Measurements from ENCODE around the gene DLG2.

The DLG2 gene

DNA sequence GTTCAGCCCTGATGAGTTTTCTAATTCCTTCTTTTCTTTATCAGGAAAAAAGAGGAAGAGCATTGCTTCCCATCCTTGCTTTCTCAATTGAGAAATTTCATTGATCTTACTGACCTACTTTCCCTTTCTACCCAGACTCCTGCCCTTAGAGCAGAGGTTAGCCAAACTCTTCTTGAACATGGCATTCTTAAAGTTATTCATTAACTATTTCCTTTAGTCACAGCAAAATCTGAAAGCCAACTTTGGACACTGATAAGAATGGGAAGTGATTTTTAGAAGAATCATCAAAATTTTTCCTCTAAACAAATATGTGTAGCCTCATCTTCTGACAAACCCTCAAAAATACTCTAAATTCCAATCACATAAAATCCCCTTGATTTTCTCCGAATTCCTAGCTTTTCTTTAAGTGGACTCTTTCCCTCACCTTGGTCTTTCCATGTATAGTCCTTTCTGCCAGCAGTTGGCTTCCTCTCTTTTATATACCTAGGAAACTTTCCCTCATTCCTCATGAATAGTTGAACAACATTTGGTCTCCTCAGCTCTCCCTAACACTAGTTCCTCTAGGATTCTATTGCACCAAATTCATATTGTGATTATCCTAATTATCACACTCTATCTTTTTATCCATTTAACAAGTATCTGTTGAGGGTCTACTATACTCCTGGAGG, 1774.2 kb downstream of the DLG2 start:
- Histone ChIP-seq H2BK120ac (ENCODE audit: low read depth, low read length) (no peak overlapping the region), H3K14ac (ENCODE audit: low read length in 2 of 2) (no peak overlapping the region), H3K4me3 (ENCODE audit: insufficient read depth in 1 of 2, low read depth in 1 of 2, low read length in 2 of 2) (no peak overlapping the region), H3K79me1 (replicated peaks; ENCODE audit: low read length, poor library complexity, severe bottlenecking) (no peaks in the 10 kb centered on the region), H3K4me2 (ENCODE audit: low read length, poor library complexity, severe bottlenecking) (no peak overlapping the region), H3K23ac (ENCODE audit: low read length in 2 of 2) (no peak overlapping the region), H3K9me3 (ENCODE audit: control insufficient read depth, low read length) (peaks cover 3% of the 10 kb centered on the region), H2AK5ac (ENCODE audit: low read length, severe bottlenecking) (no peak overlapping the region), H3K4me1 (ENCODE audit: control insufficient read depth, insufficient read depth, low read depth, low read length) (no peaks in the 10 kb centered on the region), H2BK12ac (ENCODE audit: low read length in 2 of 2) (no peak overlapping the region), H2AFZ (ENCODE audit: low read depth, low read length) (no peak overlapping the region), H3K27ac (ENCODE audit: low read length, poor library complexity, severe bottlenecking) (no peak overlapping the region), H3K4ac (ENCODE audit: low read depth in 1 of 2, low read length in 2 of 2) (no peak overlapping the region), H4K91ac (ENCODE audit: low read length) (no peak overlapping the region), H3K18ac (ENCODE audit: low read depth in 1 of 2, low read length in 2 of 2) (no peak overlapping the region), H3K9ac (ENCODE audit: low read length) (no peak overlapping the region), H3K27me3 (ENCODE audit: control insufficient read depth in 1 of 2, insufficient read depth in 1 of 2, low read length in 2 of 2) (no peaks in the 10 kb centered on the region), H3K36me3 (ENCODE audit: control insufficient read depth in 1 of 2, insufficient read depth in 2 of 2, low read depth in 1 of 2, low read length in 2 of 2) (no peaks in the 10 kb centered on the region), H4K8ac (ENCODE audit: low read length) (no peak overlapping the region), H2BK5ac (ENCODE audit: low read depth, low read length, poor library complexity, severe bottlenecking) (no peak overlapping the region), H2BK15ac (ENCODE audit: low read depth, poor library complexity, severe bottlenecking) (no peak overlapping the region)
- WGBS, result 74% methylated on average over 1 of the region's 1 CpG
- DNase-seq, result no peak

DNA sequence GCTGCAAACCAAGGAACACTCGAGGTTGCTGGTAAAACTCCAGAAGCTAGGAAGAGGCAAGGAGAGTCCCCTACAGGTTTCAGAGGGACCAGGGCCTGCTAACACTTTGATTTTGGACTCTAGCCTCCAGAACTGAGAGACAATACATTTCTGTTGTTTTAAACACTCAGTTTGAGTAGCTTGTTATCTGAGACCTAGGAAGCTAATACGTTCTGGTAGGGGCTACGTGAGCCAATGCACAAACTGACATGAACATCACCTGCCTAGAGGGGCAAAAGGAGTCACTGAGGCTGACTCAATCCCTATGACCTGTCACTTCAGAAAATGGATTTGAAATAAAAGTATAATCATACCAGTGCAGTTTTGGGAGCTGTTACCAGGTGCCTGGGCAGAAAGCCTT, 1775.1 kb downstream of the DLG2 start:
- H4K8ac ChIP-seq (ENCODE audit: low read length), result no peak overlapping the region
- H3K36me3 ChIP-seq (ENCODE audit: control insufficient read depth in 1 of 2, insufficient read depth in 2 of 2, low read depth in 1 of 2, low read length in 2 of 2), result no peaks in the 10 kb centered on the region
- H3K4me3 ChIP-seq (ENCODE audit: insufficient read depth in 1 of 2, low read depth in 1 of 2, low read length in 2 of 2), result no peak overlapping the region
- H3K9ac ChIP-seq (ENCODE audit: low read length), result no peak overlapping the region
- peaks cover under 1% of the 10 kb centered on the region for H3K9me3 ChIP-seq (ENCODE audit: control insufficient read depth, low read length)
- no peak overlapping the region for H3K27ac ChIP-seq (ENCODE audit: low read length, poor library complexity, severe bottlenecking)
- no peak overlapping the region for H3K14ac ChIP-seq (ENCODE audit: low read length in 2 of 2)
- no peaks in the 10 kb centered on the region for H3K79me1 ChIP-seq (replicated peaks; ENCODE audit: low read length, poor library complexity, severe bottlenecking)
- no peak overlapping the region for H3K4ac ChIP-seq (ENCODE audit: low read depth in 1 of 2, low read length in 2 of 2)
- H3K27me3 ChIP-seq (ENCODE audit: control insufficient read depth in 1 of 2, insufficient read depth in 1 of 2, low read length in 2 of 2), result no peaks in the 10 kb centered on the region
- no peak overlapping the region for H3K23ac ChIP-seq (ENCODE audit: low read length in 2 of 2)
- H2BK12ac ChIP-seq (ENCODE audit: low read length in 2 of 2), result no peak overlapping the region
- no peak overlapping the region for H2BK15ac ChIP-seq (ENCODE audit: low read depth, poor library complexity, severe bottlenecking)
- 90% methylated on average over 3 of the region's 3 CpGs for WGBS
- no peaks in the 10 kb centered on the region for H3K4me1 ChIP-seq (ENCODE audit: control insufficient read depth, insufficient read depth, low read depth, low read length)
- DNase-seq, result no peak
- no peak overlapping the region for H3K4me2 ChIP-seq (ENCODE audit: low read length, poor library complexity, severe bottlenecking)
- H2BK120ac ChIP-seq (ENCODE audit: low read depth, low read length), result no peak overlapping the region
- no peak overlapping the region for H3K18ac ChIP-seq (ENCODE audit: low read depth in 1 of 2, low read length in 2 of 2)
- no peak overlapping the region for H2BK5ac ChIP-seq (ENCODE audit: low read depth, low read length, poor library complexity, severe bottlenecking)
- H2AFZ ChIP-seq (ENCODE audit: low read depth, low read length), result no peak overlapping the region
- H2AK5ac ChIP-seq (ENCODE audit: low read length, severe bottlenecking), result no peak overlapping the region
- H4K91ac ChIP-seq (ENCODE audit: low read length), result no peak overlapping the region

DNA sequence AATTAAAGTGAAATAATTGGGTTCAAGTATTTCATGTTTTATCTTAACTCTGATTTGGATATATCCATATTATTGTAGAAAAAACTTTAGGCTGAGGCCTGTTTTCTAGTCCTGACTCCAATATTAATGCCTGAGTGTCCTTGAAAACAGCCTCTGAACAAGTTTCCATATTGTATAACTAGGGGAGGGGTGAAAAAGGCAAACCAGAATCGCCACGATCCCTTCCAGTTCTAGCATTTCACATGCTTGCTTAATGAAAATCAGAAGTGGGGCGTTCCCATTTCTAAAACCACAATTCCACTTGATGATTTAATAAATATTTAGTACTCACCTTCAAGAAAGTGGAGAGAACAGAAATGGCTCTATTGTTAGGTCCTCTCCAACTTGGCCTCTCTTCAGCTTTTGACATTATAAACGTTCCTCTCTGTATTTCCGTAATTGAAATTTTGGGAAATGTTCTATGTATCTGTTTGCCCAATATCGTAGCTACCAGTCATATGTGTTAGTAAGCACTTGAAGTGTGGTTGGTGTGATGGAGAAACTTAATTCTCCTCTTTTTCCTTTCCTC, 1779.6 kb downstream of the DLG2 start:
- no peak overlapping the region for H3K27ac ChIP-seq (ENCODE audit: low read length, poor library complexity, severe bottlenecking)
- no peak overlapping the region for H4K91ac ChIP-seq (ENCODE audit: low read length)
- H3K9ac ChIP-seq (ENCODE audit: low read length), result no peak overlapping the region
- no peak overlapping the region for H2AFZ ChIP-seq (ENCODE audit: low read depth, low read length)
- no peak for DNase-seq
- H3K4ac ChIP-seq (ENCODE audit: low read depth in 1 of 2, low read length in 2 of 2), result no peak overlapping the region
- H3K14ac ChIP-seq (ENCODE audit: low read length in 2 of 2), result no peak overlapping the region
- no peaks in the 10 kb centered on the region for H3K27me3 ChIP-seq (ENCODE audit: control insufficient read depth in 1 of 2, insufficient read depth in 1 of 2, low read length in 2 of 2)
- WGBS, result 83% methylated on average over 1 of the region's 6 CpGs
- H3K4me1 ChIP-seq (ENCODE audit: control insufficient read depth, insufficient read depth, low read depth, low read length), result no peaks in the 10 kb centered on the region
- H3K4me2 ChIP-seq (ENCODE audit: low read length, poor library complexity, severe bottlenecking), result no peak overlapping the region
- no peak overlapping the region for H2BK120ac ChIP-seq (ENCODE audit: low read depth, low read length)
- no peaks in the 10 kb centered on the region for H3K9me3 ChIP-seq (ENCODE audit: control insufficient read depth, low read length)
- no peak overlapping the region for H3K23ac ChIP-seq (ENCODE audit: low read length in 2 of 2)
- no peak overlapping the region for H2BK5ac ChIP-seq (ENCODE audit: low read depth, low read length, poor library complexity, severe bottlenecking)
- H3K4me3 ChIP-seq (ENCODE audit: insufficient read depth in 1 of 2, low read depth in 1 of 2, low read length in 2 of 2), result no peak overlapping the region
- H3K36me3 ChIP-seq (ENCODE audit: control insufficient read depth in 1 of 2, insufficient read depth in 2 of 2, low read depth in 1 of 2, low read length in 2 of 2), result no peaks in the 10 kb centered on the region
- H3K79me1 ChIP-seq (replicated peaks; ENCODE audit: low read length, poor library complexity, severe bottlenecking), result no peaks in the 10 kb centered on the region
- H4K8ac ChIP-seq (ENCODE audit: low read length), result no peak overlapping the region
- H2BK12ac ChIP-seq (ENCODE audit: low read length in 2 of 2), result no peak overlapping the region
- no peak overlapping the region for H2BK15ac ChIP-seq (ENCODE audit: low read depth, poor library complexity, severe bottlenecking)
- no peak overlapping the region for H2AK5ac ChIP-seq (ENCODE audit: low read length, severe bottlenecking)
- H3K18ac ChIP-seq (ENCODE audit: low read depth in 1 of 2, low read length in 2 of 2), result no peak overlapping the region

DNA sequence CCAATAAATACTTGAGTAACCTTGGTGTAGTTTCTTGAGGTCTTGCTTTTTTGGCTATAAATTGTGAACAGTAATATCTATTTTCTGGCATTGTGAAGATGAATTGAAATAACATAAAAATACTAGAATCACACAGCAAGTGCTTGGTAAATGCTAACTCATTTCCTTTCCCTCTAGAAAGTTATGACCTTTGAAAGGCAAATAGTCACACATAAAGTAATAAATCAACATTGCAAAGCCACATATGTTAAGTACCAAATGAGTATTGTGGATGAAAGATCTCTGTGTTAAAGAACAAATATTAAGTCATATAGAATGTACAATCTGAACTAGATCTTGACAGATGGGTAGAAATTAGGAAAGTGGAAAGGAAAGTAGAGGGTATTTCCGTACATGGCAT, 1781.3 kb downstream of the DLG2 start:
- Histone ChIP-seq H2AK5ac (ENCODE audit: low read length, severe bottlenecking) (no peak overlapping the region), H3K4ac (ENCODE audit: low read depth in 1 of 2, low read length in 2 of 2) (no peak overlapping the region), H3K36me3 (ENCODE audit: control insufficient read depth in 1 of 2, insufficient read depth in 2 of 2, low read depth in 1 of 2, low read length in 2 of 2) (no peaks in the 10 kb centered on the region), H2BK15ac (ENCODE audit: low read depth, poor library complexity, severe bottlenecking) (no peak overlapping the region), H2BK120ac (ENCODE audit: low read depth, low read length) (no peak overlapping the region), H3K23ac (ENCODE audit: low read length in 2 of 2) (no peak overlapping the region), H3K9ac (ENCODE audit: low read length) (no peak overlapping the region), H3K27me3 (ENCODE audit: control insufficient read depth in 1 of 2, insufficient read depth in 1 of 2, low read length in 2 of 2) (no peaks in the 10 kb centered on the region), H4K91ac (ENCODE audit: low read length) (no peak overlapping the region), H2BK12ac (ENCODE audit: low read length in 2 of 2) (no peak overlapping the region), H3K27ac (ENCODE audit: low read length, poor library complexity, severe bottlenecking) (no peak overlapping the region), H3K4me3 (ENCODE audit: insufficient read depth in 1 of 2, low read depth in 1 of 2, low read length in 2 of 2) (no peak overlapping the region), H4K8ac (ENCODE audit: low read length) (no peak overlapping the region), H3K79me1 (replicated peaks; ENCODE audit: low read length, poor library complexity, severe bottlenecking) (no peaks in the 10 kb centered on the region), H2BK5ac (ENCODE audit: low read depth, low read length, poor library complexity, severe bottlenecking) (no peak overlapping the region), H3K18ac (ENCODE audit: low read depth in 1 of 2, low read length in 2 of 2) (no peak overlapping the region), H3K4me1 (ENCODE audit: control insufficient read depth, insufficient read depth, low read depth, low read length) (no peaks in the 10 kb centered on the region), H3K4me2 (ENCODE audit: low read length, poor library complexity, severe bottlenecking) (no peak overlapping the region), H3K14ac (ENCODE audit: low read length in 2 of 2) (no peak overlapping the region), H2AFZ (ENCODE audit: low read depth, low read length) (no peak overlapping the region), H3K9me3 (ENCODE audit: control insufficient read depth, low read length) (no peaks in the 10 kb centered on the region)
- DNase-seq, result no peak
- 85% methylated on average over 1 of the region's 1 CpG for WGBS

Data from mesenchymal stem cell (in vitro differentiated cells and primary cell).